H1 (cell line): Measurements from ENCODE around the gene EGFLAM. TPM values are rescaled to one million over a fixed set of nuclear protein-coding genes. Genes with fewer than 3 reads are reported as not detected.

Source experiments
- CBX8 ChIP-seq: fragments of 300-800, 300-1000 bp; sonication (generic); IDR thresholded peaks from 2 replicates; pipeline ENCODE4 v1.7.1; 2016; ENCODE audit warnings: low read depth, low read length, borderline replicate concordance
- EGR1 ChIP-seq: IDR thresholded peaks from 2 replicates; pipeline ENCODE4 v1.6.1; 2011; ENCODE audit warnings: low read depth, low read length, borderline replicate concordance
- JUN ChIP-seq: IDR thresholded peaks from 2 replicates; pipeline ENCODE4 v1.6.1; 2011; ENCODE audit warnings: low read depth, mild to moderate bottlenecking, improper control_type of control experiment, low read length
- MAFK ChIP-seq: IDR thresholded peaks from 2 replicates; pipeline ENCODE4 v1.6.1; 2012; ENCODE audit warnings: low read depth, mild to moderate bottlenecking, improper control_type of control experiment, low read length
- NANOG ChIP-seq: IDR thresholded peaks from 2 replicates; pipeline ENCODE4 v1.6.1; 2011; ENCODE audit warnings: low read length, low read depth, mild to moderate bottlenecking, inconsistent platforms; ENCODE audit not compliant: insufficient read depth, poor library complexity, severe bottlenecking
- RFX5 ChIP-seq: IDR thresholded peaks from 2 replicates; pipeline ENCODE4 v1.6.1; 2011; ENCODE audit warnings: low read depth, low read length, improper control_type of control experiment, borderline replicate concordance
- SIRT6 ChIP-seq: IDR thresholded peaks from one replicate; pipeline ENCODE4 v1.7.1; 2012; ENCODE audit warnings: low read length, inconsistent platforms
- SP2 ChIP-seq: IDR thresholded peaks from 2 replicates; pipeline ENCODE4 v1.6.1; 2012; ENCODE audit warnings: mild to moderate bottlenecking, low read length, inconsistent platforms
- YY1 ChIP-seq: IDR thresholded peaks from 2 replicates; pipeline ENCODE4 v1.6.1; 2011; ENCODE audit warnings: low read depth, mild to moderate bottlenecking, low read length
- polyA plus RNA-seq, 7 experiments: library from polyadenylated mRNA; depleted of rRNA in 3 of 7; stranded (reverse) in 5 of 7; unstranded in 2 of 7; fragments of >200 nt in 5 of 7; fragments of 200-250 nt in 2 of 7; gene quantifications; 1 replicate in 5 of 7; 2 replicates in 1 of 7; 4 replicates in 1 of 7; pipeline versions ENCODE4 v1.2.1 to v1.2.3, GENCODE V29; 2011 to 2013; ENCODE audit warnings: missing spikeins in 2 of 7, mixed read lengths in 2 of 7
- total RNA-seq: library from RNA; stranded (reverse); fragmentation: NEBNext Ultra II Directional; extraction: Animal tissue kit (Norgen Biotek cat#: 25700); gene quantifications from 2 replicates; pipeline ENCODE4 v1.2.1, GENCODE V29; 2021
- TF ChIP-seq, protein P1 (sequence below): fragments of 300-600 bp; sonication (generic); IDR thresholded peaks from 2 replicates; pipeline ENCODE4 v1.7.1; 2012; ENCODE audit warnings: low read length, moderate library complexity, mild to moderate bottlenecking, inconsistent platforms; ENCODE audit not compliant: insufficient replicate concordance
- TF ChIP-seq, protein P2 (sequence below): IDR thresholded peaks from 2 replicates; pipeline ENCODE4 v1.6.1; 2012; ENCODE audit warnings: low read length, inconsistent platforms

The EGFLAM gene
- total and polyA plus RNA-seq, 2 of the 8 experiments (the other 6 are each of a cell fraction or from before 2014, with no cell fraction given): 0.20 to 0.24 TPM

DNA sequence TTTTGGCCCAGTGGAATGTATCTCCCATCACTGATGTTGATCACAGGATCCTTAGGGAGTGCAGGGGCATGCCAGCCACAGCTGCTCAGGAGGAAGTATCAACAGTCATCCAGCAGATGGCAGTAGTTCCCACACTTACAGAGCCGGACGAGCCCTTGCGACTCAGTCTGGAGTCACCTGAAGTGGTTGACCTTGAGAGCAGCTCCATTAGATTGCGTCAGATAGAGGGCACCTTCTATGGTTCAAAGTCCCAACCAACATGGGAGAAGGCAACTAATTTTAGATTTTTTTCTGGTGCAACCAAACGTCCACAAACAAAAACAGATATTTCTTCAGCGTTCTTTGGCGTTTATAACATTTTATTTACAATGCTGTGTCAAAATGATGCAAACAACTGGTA is 124.5 kb downstream of the EGFLAM start (continued):
- TF ChIP-seq, protein P1, sequence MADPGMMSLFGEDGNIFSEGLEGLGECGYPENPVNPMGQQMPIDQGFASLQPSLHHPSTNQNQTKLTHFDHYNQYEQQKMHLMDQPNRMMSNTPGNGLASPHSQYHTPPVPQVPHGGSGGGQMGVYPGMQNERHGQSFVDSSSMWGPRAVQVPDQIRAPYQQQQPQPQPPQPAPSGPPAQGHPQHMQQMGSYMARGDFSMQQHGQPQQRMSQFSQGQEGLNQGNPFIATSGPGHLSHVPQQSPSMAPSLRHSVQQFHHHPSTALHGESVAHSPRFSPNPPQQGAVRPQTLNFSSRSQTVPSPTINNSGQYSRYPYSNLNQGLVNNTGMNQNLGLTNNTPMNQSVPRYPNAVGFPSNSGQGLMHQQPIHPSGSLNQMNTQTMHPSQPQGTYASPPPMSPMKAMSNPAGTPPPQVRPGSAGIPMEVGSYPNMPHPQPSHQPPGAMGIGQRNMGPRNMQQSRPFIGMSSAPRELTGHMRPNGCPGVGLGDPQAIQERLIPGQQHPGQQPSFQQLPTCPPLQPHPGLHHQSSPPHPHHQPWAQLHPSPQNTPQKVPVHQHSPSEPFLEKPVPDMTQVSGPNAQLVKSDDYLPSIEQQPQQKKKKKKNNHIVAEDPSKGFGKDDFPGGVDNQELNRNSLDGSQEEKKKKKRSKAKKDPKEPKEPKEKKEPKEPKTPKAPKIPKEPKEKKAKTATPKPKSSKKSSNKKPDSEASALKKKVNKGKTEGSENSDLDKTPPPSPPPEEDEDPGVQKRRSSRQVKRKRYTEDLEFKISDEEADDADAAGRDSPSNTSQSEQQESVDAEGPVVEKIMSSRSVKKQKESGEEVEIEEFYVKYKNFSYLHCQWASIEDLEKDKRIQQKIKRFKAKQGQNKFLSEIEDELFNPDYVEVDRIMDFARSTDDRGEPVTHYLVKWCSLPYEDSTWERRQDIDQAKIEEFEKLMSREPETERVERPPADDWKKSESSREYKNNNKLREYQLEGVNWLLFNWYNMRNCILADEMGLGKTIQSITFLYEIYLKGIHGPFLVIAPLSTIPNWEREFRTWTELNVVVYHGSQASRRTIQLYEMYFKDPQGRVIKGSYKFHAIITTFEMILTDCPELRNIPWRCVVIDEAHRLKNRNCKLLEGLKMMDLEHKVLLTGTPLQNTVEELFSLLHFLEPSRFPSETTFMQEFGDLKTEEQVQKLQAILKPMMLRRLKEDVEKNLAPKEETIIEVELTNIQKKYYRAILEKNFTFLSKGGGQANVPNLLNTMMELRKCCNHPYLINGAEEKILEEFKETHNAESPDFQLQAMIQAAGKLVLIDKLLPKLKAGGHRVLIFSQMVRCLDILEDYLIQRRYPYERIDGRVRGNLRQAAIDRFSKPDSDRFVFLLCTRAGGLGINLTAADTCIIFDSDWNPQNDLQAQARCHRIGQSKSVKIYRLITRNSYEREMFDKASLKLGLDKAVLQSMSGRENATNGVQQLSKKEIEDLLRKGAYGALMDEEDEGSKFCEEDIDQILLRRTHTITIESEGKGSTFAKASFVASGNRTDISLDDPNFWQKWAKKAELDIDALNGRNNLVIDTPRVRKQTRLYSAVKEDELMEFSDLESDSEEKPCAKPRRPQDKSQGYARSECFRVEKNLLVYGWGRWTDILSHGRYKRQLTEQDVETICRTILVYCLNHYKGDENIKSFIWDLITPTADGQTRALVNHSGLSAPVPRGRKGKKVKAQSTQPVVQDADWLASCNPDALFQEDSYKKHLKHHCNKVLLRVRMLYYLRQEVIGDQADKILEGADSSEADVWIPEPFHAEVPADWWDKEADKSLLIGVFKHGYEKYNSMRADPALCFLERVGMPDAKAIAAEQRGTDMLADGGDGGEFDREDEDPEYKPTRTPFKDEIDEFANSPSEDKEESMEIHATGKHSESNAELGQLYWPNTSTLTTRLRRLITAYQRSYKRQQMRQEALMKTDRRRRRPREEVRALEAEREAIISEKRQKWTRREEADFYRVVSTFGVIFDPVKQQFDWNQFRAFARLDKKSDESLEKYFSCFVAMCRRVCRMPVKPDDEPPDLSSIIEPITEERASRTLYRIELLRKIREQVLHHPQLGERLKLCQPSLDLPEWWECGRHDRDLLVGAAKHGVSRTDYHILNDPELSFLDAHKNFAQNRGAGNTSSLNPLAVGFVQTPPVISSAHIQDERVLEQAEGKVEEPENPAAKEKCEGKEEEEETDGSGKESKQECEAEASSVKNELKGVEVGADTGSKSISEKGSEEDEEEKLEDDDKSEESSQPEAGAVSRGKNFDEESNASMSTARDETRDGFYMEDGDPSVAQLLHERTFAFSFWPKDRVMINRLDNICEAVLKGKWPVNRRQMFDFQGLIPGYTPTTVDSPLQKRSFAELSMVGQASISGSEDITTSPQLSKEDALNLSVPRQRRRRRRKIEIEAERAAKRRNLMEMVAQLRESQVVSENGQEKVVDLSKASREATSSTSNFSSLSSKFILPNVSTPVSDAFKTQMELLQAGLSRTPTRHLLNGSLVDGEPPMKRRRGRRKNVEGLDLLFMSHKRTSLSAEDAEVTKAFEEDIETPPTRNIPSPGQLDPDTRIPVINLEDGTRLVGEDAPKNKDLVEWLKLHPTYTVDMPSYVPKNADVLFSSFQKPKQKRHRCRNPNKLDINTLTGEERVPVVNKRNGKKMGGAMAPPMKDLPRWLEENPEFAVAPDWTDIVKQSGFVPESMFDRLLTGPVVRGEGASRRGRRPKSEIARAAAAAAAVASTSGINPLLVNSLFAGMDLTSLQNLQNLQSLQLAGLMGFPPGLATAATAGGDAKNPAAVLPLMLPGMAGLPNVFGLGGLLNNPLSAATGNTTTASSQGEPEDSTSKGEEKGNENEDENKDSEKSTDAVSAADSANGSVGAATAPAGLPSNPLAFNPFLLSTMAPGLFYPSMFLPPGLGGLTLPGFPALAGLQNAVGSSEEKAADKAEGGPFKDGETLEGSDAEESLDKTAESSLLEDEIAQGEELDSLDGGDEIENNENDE: no peak
- TF ChIP-seq EGR1: no peak
- 0 out of 2 replicates have a peak, but pooled peaks have one; percentile 26 for TF ChIP-seq YY1
- TF ChIP-seq SP2: no peak
- TF ChIP-seq CBX8: no peak
- TF ChIP-seq, protein P2, sequence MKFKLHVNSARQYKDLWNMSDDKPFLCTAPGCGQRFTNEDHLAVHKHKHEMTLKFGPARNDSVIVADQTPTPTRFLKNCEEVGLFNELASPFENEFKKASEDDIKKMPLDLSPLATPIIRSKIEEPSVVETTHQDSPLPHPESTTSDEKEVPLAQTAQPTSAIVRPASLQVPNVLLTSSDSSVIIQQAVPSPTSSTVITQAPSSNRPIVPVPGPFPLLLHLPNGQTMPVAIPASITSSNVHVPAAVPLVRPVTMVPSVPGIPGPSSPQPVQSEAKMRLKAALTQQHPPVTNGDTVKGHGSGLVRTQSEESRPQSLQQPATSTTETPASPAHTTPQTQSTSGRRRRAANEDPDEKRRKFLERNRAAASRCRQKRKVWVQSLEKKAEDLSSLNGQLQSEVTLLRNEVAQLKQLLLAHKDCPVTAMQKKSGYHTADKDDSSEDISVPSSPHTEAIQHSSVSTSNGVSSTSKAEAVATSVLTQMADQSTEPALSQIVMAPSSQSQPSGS: no peak
- no peak for TF ChIP-seq NANOG
- no peak for TF ChIP-seq RFX5
- no peak for TF ChIP-seq SIRT6
- TF ChIP-seq JUN: no peak
- no peak for TF ChIP-seq MAFK
